A549 (cell line): ENCODE measurements around the gene SLC12A9.

Experiments used
- CBX2 ChIP-seq: fragments of 200-600 bp; sonication (generic); IDR thresholded peaks from 2 replicates; pipeline ENCODE4 v1.6.1; 2016; ENCODE audit warnings: low read depth, mild to moderate bottlenecking, borderline replicate concordance
- CTCF ChIP-seq: fragments of >200 bp; sonication (Bioruptor Twin); formaldehyde crosslinking; IDR thresholded peaks from 3 replicates; pipeline ENCODE4 v1.5.1; 2016
- EP300 ChIP-seq, 2 experiments: fragments of >200 bp; sonication (Bioruptor Twin); formaldehyde crosslinking; IDR thresholded peaks; 2 replicates in 1 of 2; 3 replicates in 1 of 2; pipeline ENCODE4 v1.6.1; 2016 to 2017
- JUNB ChIP-seq: fragments of >200 bp; sonication (Bioruptor Twin); formaldehyde crosslinking; IDR thresholded peaks from 2 replicates; pipeline ENCODE4 v1.6.1; 2016
- POLR2AphosphoS2 ChIP-seq: conservative IDR thresholded peaks from 2 replicates; pipeline ENCODE4 v1.6.1; 2012; ENCODE audit warnings: low read length, improper control_type of control experiment, inconsistent platforms
- ZC3H11A ChIP-seq: fragments of 450-650 bp; IDR thresholded peaks from 2 replicates; pipeline ENCODE4 v1.6.1; 2014; ENCODE audit warnings: antibody characterized with exemption, mild to moderate bottlenecking
- TF ChIP-seq, protein P1 (sequence below): IDR thresholded peaks from 2 replicates; pipeline ENCODE4 v1.6.1; 2012

- TF ChIP-seq POLR2AphosphoS2 (no peak), ZC3H11A (no peak), CBX2 (no peak), EP300 (IDR thresholded peaks at IDR 0.05) (no peak), CTCF (no peak), JUNB (no peak)
- TF ChIP-seq, protein P1, sequence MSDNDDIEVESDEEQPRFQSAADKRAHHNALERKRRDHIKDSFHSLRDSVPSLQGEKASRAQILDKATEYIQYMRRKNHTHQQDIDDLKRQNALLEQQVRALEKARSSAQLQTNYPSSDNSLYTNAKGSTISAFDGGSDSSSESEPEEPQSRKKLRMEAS = no peak
Measured at GRCh38 chr7:100881136-100881535, 28.6 kb downstream of the SLC12A9 start.
